Measurements from ENCODE around the gene PPARD.
"Not testable (repeated sequence)": the region's sequence is repeated elsewhere in the genome, so short reads cannot be mapped to it uniquely, and the experiment has no call there.

Gene PPARD

DNA sequence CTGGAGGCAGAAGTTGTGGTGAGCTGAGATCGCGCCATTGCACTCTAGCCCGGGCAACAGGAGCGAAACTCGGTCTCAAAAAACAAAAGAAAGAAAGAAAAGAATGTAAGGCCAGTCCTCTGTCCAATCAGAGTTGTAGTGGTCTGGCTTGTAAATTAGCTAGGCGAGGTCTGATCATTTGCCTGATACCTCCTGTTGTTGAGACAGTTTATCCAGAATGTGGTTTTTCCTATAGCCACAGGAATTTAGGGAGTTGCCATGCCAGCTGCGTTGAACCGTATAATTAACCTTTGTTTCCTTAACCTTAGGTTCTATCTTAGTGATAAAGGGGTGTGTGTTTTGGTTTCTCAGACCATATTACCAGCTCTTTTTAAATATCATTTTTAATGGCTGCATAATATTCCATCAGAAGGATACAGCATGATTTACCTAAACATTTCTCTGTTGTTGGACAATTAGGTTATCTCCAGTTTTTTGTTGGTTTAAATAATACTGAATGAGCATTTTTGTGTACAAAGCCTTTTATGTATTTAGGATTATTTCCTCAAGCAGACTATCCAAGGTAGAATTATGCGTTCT is 11.7 kb upstream of the PPARD start:
- DNase-seq (ENCODE audit: low read depth), result no peak
- TF ChIP-seq, protein P1, sequence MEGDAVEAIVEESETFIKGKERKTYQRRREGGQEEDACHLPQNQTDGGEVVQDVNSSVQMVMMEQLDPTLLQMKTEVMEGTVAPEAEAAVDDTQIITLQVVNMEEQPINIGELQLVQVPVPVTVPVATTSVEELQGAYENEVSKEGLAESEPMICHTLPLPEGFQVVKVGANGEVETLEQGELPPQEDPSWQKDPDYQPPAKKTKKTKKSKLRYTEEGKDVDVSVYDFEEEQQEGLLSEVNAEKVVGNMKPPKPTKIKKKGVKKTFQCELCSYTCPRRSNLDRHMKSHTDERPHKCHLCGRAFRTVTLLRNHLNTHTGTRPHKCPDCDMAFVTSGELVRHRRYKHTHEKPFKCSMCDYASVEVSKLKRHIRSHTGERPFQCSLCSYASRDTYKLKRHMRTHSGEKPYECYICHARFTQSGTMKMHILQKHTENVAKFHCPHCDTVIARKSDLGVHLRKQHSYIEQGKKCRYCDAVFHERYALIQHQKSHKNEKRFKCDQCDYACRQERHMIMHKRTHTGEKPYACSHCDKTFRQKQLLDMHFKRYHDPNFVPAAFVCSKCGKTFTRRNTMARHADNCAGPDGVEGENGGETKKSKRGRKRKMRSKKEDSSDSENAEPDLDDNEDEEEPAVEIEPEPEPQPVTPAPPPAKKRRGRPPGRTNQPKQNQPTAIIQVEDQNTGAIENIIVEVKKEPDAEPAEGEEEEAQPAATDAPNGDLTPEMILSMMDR (IDR thresholded peaks at IDR 0.05; ENCODE audit: low read depth, low read length), result no peak
- no peak for TF ChIP-seq MYC (IDR thresholded peaks at IDR 0.05; ENCODE audit: low read depth, low read length)
- no peak for TF ChIP-seq POLR2A (IDR thresholded peaks at IDR 0.05; ENCODE audit: extremely low read depth, insufficient read length)
- TF ChIP-seq, protein P2, sequence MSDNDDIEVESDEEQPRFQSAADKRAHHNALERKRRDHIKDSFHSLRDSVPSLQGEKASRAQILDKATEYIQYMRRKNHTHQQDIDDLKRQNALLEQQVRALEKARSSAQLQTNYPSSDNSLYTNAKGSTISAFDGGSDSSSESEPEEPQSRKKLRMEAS (IDR thresholded peaks at IDR 0.05; ENCODE audit: low read depth, low read length), result no peak
- H3K4me3 ChIP-seq (ENCODE audit: low read depth, low read length), result no peak overlapping the region

DNA sequence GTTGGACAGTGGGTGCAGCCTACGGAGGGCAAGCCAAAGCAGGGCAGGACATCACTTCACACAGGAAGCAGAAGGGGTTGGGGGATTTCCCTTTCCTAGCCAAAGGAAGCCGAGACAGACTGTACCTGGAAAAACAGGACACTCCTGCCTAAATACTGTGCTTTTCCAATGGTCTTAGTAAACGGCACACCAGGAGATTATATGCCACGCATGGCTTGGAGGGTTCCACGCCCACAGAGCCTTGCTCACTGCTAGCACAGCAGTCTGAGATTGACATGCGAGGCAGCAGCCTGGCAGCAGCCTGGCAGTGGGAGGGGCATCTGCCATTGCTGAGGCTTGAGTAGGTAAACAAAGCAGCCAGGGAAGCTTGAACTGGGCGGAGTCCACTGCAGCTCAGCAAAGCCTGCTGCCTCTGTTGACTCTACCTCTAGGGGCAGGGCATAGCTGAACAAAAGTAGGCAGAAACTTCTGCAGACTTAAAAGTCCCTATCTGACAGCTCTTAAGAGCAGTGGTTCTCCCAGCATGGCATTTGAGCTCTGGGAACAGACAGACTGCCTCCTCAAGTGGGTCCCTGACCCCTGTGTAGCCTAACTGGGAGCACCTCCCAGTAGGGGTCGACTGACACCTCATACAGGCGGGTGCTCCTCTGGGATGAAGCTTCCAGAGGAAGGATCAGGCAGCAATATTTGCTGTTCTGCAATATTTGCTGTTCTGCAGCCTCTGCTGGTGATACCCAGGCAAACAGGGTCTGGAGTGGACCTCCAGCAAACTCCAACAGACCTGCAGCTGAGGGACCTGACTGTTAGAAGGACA is 10.1 kb upstream of the PPARD start:
- H3K4me3 ChIP-seq (ENCODE audit: low read depth, low read length), result not testable (repeated sequence)
- DNase-seq (ENCODE audit: low read depth), result peak; percentile 29

DNA sequence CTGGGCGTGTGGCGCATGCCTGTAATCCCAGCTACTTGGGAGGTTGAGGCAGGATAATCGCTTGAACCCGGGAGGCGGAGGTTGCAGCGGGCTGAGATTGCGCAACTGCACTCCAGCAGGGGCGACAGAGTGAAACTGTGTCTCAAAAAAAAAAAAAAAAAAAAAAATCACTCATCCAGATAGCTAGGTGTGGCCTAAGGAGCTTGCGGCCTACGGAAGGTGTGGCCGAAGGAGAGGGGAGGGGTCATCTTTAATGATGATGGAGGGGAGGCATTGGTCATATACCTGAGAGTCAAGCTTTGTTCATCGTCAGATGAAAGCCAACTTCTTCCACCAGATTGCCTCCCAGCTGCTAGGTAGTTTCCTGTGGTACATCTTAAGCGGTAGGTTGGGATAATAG is 801 bp upstream of the PPARD start:
- H3K4me3 ChIP-seq (ENCODE audit: low read depth, low read length), result no peak overlapping the region
- DNase-seq (ENCODE audit: low read depth), result no peak
- no peak for TF ChIP-seq POLR2A (IDR thresholded peaks at IDR 0.05; ENCODE audit: extremely low read depth, insufficient read length)
- TF ChIP-seq MYC (IDR thresholded peaks at IDR 0.05; ENCODE audit: low read depth, low read length), result no peak
- TF ChIP-seq, protein P2 (IDR thresholded peaks at IDR 0.05; ENCODE audit: low read depth, low read length), result no peak
- TF ChIP-seq, protein P1 (IDR thresholded peaks at IDR 0.05; ENCODE audit: low read depth, low read length), result no peak

DNA sequence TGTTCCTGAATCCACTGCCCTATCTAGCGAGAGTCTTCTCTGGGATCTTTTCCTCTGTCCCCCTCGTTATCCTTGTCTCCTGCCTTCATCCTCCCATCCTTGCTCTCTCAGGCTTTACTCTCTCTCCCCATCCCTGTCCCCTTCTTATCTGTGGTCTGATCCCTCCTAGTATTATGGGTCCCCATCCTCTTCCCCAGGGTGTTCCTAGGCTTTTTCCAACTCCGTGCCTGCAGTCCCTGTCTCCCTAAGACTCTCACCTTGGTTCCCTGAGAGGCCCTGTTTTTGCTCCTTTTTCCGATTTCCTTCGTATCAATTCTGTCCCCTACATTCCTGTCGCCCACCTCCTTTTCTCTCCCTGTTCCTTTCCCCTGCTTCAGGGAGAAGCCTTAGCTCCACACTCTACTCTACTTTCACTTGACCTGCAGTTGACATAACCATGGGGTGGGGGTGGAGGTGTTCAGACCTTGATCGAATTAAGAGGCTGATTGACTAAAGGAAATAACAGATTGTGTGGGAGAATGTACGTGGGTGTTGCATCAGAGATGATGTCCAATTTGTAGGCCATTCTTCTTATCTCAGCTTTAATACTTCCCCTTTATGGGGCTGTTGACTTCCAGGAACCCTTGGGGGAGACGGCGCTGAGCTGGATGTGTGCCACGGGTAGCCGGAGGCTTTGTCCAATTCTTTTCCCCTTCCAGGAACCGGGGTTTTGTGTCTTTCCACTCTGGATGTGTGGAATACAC is 905 bp downstream of the PPARD start:
- DNase-seq (ENCODE audit: low read depth), result peak; percentile 85
- no peak for TF ChIP-seq MYC (IDR thresholded peaks at IDR 0.05; ENCODE audit: low read depth, low read length)
- peak overlapping the region; percentile 59 for H3K4me3 ChIP-seq (ENCODE audit: low read depth, low read length)

DNA sequence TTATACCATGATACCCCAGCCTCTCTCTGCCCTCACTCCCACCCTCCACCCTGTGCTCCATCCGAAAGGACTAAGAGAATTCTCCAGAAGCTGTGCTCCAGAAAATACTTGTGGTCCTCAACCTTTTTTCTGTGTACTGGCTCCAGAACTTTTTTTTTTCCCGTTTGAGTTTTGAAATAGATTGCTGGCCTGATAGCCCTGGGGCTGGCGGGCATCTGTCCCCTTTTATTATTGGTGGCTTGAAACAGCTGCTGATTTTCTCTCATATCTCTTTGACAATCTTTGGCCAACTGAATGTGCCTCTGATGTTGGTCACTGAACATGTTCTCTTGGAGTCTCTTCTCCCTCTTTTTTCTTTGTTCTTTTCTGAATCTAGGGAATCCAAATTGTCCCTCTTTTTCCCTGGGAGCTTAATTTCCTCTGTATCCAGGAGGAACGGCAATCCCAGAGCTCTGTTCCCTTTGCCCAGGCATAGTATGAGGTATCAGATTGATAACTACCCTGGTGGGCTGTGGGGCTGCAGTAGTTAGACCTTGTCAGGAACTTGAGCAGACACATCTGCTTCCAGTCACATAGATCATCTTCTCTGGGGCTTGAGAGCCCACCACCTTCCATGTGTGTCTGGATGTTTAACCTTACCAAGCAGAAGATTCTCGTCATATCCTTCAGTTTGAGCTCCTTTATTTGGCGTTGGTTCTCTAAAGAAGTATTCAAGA is 1.6 kb downstream of the PPARD start:
- peak overlapping the region; percentile 59 for H3K4me3 ChIP-seq (ENCODE audit: low read depth, low read length)
- TF ChIP-seq MYC (IDR thresholded peaks at IDR 0.05; ENCODE audit: low read depth, low read length) (no peak), POLR2A (IDR thresholded peaks at IDR 0.05; ENCODE audit: extremely low read depth, insufficient read length) (no peak)
- TF ChIP-seq, protein P1 (IDR thresholded peaks at IDR 0.05; ENCODE audit: low read depth, low read length), result no peak
- TF ChIP-seq, protein P2 (IDR thresholded peaks at IDR 0.05; ENCODE audit: low read depth, low read length), result no peak
- no peak for DNase-seq (ENCODE audit: low read depth)

DNA sequence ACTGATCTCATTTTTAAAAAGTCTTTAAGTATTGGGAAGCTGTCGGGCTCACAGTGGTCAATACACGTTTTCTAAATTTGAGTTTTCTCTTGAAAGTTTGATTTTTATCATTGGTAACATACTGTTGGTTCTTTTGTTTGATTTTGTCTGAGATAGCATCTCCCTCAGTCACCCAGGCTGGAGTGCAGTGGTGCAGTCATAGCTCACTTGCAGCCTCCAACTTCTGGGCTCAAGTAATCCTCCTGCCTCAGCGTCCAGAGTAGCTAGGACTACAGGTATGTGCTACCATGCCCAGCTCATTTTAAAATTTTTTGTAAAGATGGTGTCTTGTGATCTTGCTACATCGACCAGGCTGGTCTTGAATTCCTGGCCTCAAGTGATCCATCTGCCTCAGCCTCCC is 9.1 kb downstream of the PPARD start:
- no peak for DNase-seq (ENCODE audit: low read depth)
- TF ChIP-seq, protein P2 (IDR thresholded peaks at IDR 0.05; ENCODE audit: low read depth, low read length), result no peak
- TF ChIP-seq POLR2A (IDR thresholded peaks at IDR 0.05; ENCODE audit: extremely low read depth, insufficient read length) (no peak), MYC (IDR thresholded peaks at IDR 0.05; ENCODE audit: low read depth, low read length) (no peak)
- TF ChIP-seq, protein P1 (IDR thresholded peaks at IDR 0.05; ENCODE audit: low read depth, low read length), result no peak
- no peak overlapping the region for H3K4me3 ChIP-seq (ENCODE audit: low read depth, low read length)
